Lower leg skin (tissue), 3 donors: ENCODE measurements around the gene MIPOL1.

Experiments
- POLR2A ChIP-seq, 2 donors: fragments of 450-650 bp; IDR thresholded peaks; one replicate each; pipeline ENCODE4 v1.6.1; 2016 to 2017; ENCODE audit warnings: antibody characterized with exemption in 2 of 2, mild to moderate bottlenecking in 1 of 2, moderate library complexity in 1 of 2
- TF ChIP-seq, protein P1 (sequence below), 3 donors: fragments of 450-650 bp; IDR thresholded peaks; one replicate each; pipeline ENCODE4 v1.5.1; 2016; ENCODE audit warnings: antibody characterized with exemption in 3 of 3, mild to moderate bottlenecking in 3 of 3, moderate library complexity in 2 of 3

DNA sequence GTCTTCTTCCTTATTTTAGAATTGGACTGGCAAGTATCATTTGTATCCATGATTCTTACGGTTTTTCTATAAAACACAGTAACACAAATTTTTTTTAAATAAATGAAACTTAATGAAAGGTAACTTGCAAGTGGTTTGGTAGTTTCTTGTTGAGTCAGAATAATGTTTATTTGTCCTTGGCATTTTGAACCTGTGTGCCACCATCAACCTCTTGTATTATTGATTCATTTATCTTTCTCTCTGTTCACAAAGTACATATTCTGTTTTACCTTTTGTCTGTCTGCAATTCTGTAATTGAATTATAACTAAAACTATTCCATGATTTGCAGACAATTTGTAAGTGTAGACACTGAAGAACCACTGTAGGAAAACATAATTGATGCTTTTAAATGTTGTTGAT is 54.7 kb downstream of the MIPOL1 start:
- TF ChIP-seq, protein P1, sequence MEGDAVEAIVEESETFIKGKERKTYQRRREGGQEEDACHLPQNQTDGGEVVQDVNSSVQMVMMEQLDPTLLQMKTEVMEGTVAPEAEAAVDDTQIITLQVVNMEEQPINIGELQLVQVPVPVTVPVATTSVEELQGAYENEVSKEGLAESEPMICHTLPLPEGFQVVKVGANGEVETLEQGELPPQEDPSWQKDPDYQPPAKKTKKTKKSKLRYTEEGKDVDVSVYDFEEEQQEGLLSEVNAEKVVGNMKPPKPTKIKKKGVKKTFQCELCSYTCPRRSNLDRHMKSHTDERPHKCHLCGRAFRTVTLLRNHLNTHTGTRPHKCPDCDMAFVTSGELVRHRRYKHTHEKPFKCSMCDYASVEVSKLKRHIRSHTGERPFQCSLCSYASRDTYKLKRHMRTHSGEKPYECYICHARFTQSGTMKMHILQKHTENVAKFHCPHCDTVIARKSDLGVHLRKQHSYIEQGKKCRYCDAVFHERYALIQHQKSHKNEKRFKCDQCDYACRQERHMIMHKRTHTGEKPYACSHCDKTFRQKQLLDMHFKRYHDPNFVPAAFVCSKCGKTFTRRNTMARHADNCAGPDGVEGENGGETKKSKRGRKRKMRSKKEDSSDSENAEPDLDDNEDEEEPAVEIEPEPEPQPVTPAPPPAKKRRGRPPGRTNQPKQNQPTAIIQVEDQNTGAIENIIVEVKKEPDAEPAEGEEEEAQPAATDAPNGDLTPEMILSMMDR (IDR thresholded peaks at IDR 0.05) = no peak
- TF ChIP-seq POLR2A (IDR thresholded peaks at IDR 0.05) = no peak
